ENCODE results near the gene PAM.
"Not testable (repeated sequence)": the region's sequence is repeated elsewhere in the genome, so short reads cannot be mapped to it uniquely, and the experiment has no call there.

Gene PAM

GRCh38 chr5:102737161-102737560 is 17.9 kb upstream of the PAM start:
- no peak overlapping the region for H3K27ac ChIP-seq (ENCODE audit: low read depth, low read length)
- no peak overlapping the region for H3K9ac ChIP-seq (ENCODE audit: low read length)
- H3K4me1 ChIP-seq (ENCODE audit: control insufficient read depth, insufficient read depth, low read length) = no peaks in the 10 kb centered on the region
- H3K4me3 ChIP-seq (ENCODE audit: low read length) = no peak overlapping the region
- H3K27me3 ChIP-seq (ENCODE audit: control insufficient read depth, insufficient read depth, low read length) = no peaks in the 10 kb centered on the region
- no peaks in the 10 kb centered on the region for H3K36me3 ChIP-seq (ENCODE audit: control insufficient read depth, insufficient read depth, low read length)

DNA sequence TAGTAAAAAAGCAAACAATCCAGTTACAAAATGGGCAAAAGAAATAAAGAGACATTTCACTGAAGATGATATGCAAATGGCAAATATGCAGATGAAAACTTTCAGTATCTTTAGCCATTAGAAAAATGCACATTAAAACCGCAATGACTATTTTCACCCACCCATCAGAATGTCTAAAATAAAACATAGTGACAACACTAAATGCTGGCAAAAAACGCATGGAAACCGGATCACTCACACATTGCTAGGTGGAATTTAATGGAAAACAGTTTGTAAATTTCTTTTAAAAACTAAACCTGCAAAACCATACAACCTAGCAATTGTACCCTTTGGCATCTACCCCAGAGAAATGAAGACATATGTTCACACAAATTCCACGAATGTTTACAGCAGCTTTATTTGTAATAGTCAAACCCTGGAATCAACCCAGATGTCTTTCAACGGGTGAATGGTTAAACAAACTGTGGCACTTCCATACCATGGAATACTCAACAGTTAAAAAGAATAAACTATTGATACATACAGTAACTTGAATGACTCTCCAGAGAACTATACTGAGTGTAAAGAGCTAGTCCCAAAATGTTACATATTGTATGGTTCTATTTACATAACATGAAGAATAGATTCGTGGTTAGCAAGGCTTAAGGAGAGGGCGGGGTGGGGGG is 17.2 kb upstream of the PAM start:
- H3K27me3 ChIP-seq (ENCODE audit: control insufficient read depth, insufficient read depth, low read length) = no peaks in the 10 kb centered on the region
- no peaks in the 10 kb centered on the region for H3K4me1 ChIP-seq (ENCODE audit: control insufficient read depth, insufficient read depth, low read length)
- H3K4me3 ChIP-seq (ENCODE audit: low read length) = no peak overlapping the region
- H3K9ac ChIP-seq (ENCODE audit: low read length) = no peak overlapping the region
- no peak overlapping the region for H3K27ac ChIP-seq (ENCODE audit: low read depth, low read length)
- H3K36me3 ChIP-seq (ENCODE audit: control insufficient read depth, insufficient read depth, low read length) = no peaks in the 10 kb centered on the region

DNA sequence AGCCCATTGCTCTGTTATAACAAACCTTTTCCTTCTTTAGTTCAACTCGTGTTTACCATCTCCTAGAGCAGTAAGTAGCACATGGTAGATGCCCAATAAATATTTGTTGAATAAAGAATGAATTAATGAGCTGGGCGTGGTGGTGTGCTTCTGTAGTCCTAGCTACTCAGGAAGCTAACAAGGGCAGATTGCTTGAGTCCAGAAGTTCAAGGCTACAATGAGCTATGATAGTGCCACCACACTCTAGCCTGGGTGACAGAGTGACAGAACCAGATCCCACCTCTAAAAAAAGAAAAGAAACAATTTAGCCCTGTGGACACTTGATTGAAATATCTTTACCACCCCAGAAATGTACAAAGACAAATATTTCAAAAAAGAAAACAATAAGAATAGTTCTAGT is 14.6 kb upstream of the PAM start:
- H3K27me3 ChIP-seq (ENCODE audit: control insufficient read depth, insufficient read depth, low read length) = no peaks in the 10 kb centered on the region
- no peak overlapping the region for H3K27ac ChIP-seq (ENCODE audit: low read depth, low read length)

DNA sequence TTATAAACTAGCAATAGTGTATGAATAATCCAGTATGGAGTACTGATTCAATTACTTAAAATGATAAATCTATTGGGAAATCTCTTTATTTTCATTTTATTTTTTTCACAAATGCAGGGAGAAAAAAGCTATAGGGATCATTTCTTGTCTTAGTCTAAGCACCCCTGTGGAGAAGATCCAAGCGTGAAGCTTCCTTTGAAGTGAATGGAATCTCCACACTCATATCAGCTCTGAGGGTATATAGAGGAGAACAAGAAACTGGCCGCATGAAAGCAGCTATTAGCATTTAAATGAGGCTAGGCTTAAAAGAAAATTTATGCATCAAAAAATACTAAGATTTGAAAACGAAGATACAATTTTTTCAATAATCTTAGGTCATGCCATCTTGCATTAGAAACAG is 12.9 kb upstream of the PAM start:
- no peak overlapping the region for H3K9ac ChIP-seq (ENCODE audit: low read length)
- H3K27me3 ChIP-seq (ENCODE audit: control insufficient read depth, insufficient read depth, low read length) = no peaks in the 10 kb centered on the region
- H3K27ac ChIP-seq (ENCODE audit: low read depth, low read length) = no peak overlapping the region
- no peak overlapping the region for H3K4me3 ChIP-seq (ENCODE audit: low read length)
- no peaks in the 10 kb centered on the region for H3K36me3 ChIP-seq (ENCODE audit: control insufficient read depth, insufficient read depth, low read length)
- H3K4me1 ChIP-seq (ENCODE audit: control insufficient read depth, insufficient read depth, low read length) = no peaks in the 10 kb centered on the region

More for the DNA sequence above, 14.6 kb upstream of the PAM start:
- Histone ChIP-seq H3K4me1 (ENCODE audit: control insufficient read depth, insufficient read depth, low read length) (no peaks in the 10 kb centered on the region), H3K4me3 (ENCODE audit: low read length) (no peak overlapping the region), H3K9ac (ENCODE audit: low read length) (no peak overlapping the region), H3K36me3 (ENCODE audit: control insufficient read depth, insufficient read depth, low read length) (no peaks in the 10 kb centered on the region)

DNA sequence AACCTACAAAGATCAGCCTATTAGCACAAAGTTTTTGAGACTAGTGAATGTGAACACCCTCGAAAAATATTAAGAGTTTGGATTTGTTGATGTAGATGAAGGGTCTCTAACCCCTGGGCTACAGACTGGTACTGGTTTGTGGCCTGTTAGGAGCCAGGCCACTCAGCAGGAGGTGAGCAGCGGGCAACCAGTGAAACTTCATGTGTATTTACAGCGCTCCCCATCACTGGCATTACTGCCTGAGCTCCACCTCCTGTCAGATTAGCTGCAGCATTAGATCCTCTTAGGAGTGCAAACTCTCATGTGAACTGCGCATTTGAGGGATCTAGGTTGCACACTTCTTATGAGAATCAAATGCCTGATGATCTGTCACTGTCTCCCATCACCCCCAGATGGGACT is 11.2 kb upstream of the PAM start:
- H3K27ac ChIP-seq (ENCODE audit: low read depth, low read length) = no peak overlapping the region
- H3K9ac ChIP-seq (ENCODE audit: low read length) = no peak overlapping the region
- no peaks in the 10 kb centered on the region for H3K27me3 ChIP-seq (ENCODE audit: control insufficient read depth, insufficient read depth, low read length)
- no peak overlapping the region for H3K4me3 ChIP-seq (ENCODE audit: low read length)
- H3K4me1 ChIP-seq (ENCODE audit: control insufficient read depth, insufficient read depth, low read length) = no peaks in the 10 kb centered on the region
- H3K36me3 ChIP-seq (ENCODE audit: control insufficient read depth, insufficient read depth, low read length) = no peaks in the 10 kb centered on the region

- Histone ChIP-seq H3K27me3 (ENCODE audit: control insufficient read depth, insufficient read depth, low read length) (no peaks in the 10 kb centered on the region), H3K4me1 (ENCODE audit: control insufficient read depth, insufficient read depth, low read length) (no peaks in the 10 kb centered on the region), H3K27ac (ENCODE audit: low read depth, low read length) (no peak overlapping the region), H3K4me3 (ENCODE audit: low read length) (no peak overlapping the region), H3K9ac (ENCODE audit: low read length) (no peak overlapping the region), H3K36me3 (ENCODE audit: control insufficient read depth, insufficient read depth, low read length) (no peaks in the 10 kb centered on the region)
Measured at GRCh38 chr5:102747386-102748166, 7.5 kb upstream of the PAM start.

DNA sequence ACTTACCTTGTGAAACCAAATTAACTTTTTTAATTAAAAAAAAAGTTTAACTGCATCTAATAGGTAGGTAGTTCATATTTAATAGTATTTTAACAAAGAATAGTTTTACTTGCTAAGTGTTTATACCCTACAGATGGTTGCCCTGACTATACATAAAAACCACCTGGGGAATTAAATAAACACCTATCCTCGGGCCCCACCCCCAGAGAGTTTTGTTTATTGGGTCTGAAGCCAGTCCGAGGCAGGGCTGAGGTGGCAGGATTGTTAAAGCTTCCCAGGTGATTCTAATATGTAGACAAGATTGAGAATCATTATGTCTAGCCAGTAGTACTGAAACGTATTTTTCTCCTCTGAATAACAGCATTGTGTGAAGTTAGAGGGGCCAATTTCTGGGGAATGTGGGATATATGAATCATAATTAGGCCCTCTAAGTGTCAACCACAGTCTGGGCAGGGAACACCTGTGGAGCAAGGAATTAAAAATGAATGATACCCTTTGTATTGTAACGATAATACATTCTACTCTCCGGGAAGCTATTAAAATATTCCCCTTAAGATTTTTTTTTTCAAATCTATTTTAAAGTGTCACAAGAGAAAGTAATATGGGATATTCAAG is 5.6 kb upstream of the PAM start:
- no peak overlapping the region for H3K9ac ChIP-seq (ENCODE audit: low read length)
- H3K36me3 ChIP-seq (ENCODE audit: control insufficient read depth, insufficient read depth, low read length) = no peaks in the 10 kb centered on the region
- H3K27me3 ChIP-seq (ENCODE audit: control insufficient read depth, insufficient read depth, low read length) = peaks cover 3% of the 10 kb centered on the region
- H3K4me3 ChIP-seq (ENCODE audit: low read length) = no peak overlapping the region
- H3K27ac ChIP-seq (ENCODE audit: low read depth, low read length) = no peak overlapping the region
- H3K4me1 ChIP-seq (ENCODE audit: control insufficient read depth, insufficient read depth, low read length) = no peaks in the 10 kb centered on the region

GRCh38 chr5:102750151-102750834 is 4.8 kb upstream of the PAM start:
- Histone ChIP-seq H3K36me3 (ENCODE audit: control insufficient read depth, insufficient read depth, low read length) (no peaks in the 10 kb centered on the region), H3K4me1 (ENCODE audit: control insufficient read depth, insufficient read depth, low read length) (no peaks in the 10 kb centered on the region), H3K4me3 (ENCODE audit: low read length) (no peak overlapping the region), H3K27me3 (ENCODE audit: control insufficient read depth, insufficient read depth, low read length) (peaks cover 3% of the 10 kb centered on the region), H3K9ac (ENCODE audit: low read length) (no peak overlapping the region), H3K27ac (ENCODE audit: low read depth, low read length) (no peak overlapping the region)

- not testable (repeated sequence) for H3K27ac ChIP-seq (ENCODE audit: low read depth, low read length); H3K36me3 ChIP-seq (ENCODE audit: control insufficient read depth, insufficient read depth, low read length); H3K9ac ChIP-seq (ENCODE audit: low read length); H3K27me3 ChIP-seq (ENCODE audit: control insufficient read depth, insufficient read depth, low read length); H3K4me3 ChIP-seq (ENCODE audit: low read length); H3K4me1 ChIP-seq (ENCODE audit: control insufficient read depth, insufficient read depth, low read length)
Measured at GRCh38 chr5:102751903-102752376, 3.2 kb upstream of the PAM start.

DNA sequence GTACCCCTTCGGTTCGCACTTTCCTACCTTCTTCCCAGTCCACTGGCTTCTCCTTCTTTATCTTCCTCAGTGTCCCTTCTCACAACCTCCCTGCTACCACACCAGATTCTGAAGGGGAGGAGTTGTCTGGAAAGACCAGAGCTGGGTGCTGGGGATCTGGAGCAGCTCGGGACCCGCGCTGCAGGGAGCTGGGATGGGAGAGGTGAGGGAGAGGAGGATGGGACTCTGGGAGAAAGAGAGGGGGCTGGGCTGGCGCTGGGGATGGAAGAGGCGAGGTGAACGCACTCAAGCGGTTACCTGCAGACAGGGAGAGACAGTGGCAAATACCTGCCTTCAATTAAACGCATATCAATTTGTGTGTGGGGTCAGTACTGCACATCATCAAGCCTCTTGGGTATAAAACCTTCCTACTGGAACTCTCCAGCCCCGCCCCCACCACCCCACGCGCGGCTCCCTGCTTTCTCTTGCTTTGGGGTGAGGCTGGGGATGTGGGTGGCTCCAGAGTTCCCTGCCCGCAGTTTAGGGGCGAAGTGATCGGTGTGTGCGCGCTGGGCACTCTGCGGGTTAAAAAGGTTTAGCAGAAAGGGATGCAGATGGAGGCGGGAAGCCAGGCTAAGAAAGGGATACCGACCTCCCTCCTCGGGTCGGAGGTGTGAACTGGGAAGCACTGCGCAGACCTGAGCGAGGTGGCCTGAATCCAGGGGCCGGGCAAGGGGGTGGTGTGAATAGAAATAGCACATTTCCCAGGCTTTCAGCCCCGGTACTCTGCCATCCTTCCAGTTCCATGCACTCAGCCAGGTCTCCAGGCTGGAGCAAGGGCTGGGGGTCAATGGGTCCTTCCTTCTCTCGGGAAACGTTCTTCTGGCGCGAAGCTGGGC is 977 bp upstream of the PAM start:
- peak overlapping the region; percentile 32 for H3K9ac ChIP-seq (ENCODE audit: low read length)

DNA sequence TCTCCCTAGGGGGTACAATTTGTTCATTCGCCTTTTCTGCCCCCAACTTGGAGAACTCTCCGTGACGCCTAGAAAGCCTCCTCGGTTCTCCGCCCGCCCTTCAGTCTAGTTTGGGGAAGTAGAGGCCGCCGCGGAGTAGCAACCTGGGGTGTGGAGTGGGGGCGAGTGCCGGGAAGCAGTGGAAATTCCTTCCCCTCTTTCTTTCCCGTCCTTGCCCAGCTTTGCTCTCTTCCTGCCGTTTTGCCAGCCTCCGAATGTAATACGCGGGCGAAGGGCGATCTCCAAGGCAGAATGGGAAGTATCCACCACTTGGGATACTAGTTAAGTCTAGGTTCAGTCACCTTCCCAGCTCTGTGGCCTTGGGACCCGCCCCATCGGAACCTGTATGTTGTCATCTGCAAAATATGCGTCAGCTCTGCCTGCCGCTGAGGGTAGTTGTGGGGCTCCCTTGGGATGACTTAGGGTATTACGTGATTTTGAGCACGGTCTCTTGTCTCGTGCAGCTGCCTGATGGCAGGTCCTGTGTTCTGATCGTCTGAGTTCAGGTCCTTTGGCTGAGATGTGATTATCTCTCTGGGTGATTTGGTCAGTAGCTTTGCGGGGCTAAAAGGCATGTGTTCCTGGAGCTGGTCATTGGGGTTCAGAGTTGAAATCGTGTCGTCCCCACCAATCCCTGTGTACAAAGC is 724 bp downstream of the PAM start:
- no peaks in the 10 kb centered on the region for H3K36me3 ChIP-seq (ENCODE audit: control insufficient read depth, insufficient read depth, low read length)
- H3K4me1 ChIP-seq (ENCODE audit: control insufficient read depth, insufficient read depth, low read length) = peaks cover 4% of the 10 kb centered on the region
- peaks cover 3% of the 10 kb centered on the region for H3K27me3 ChIP-seq (ENCODE audit: control insufficient read depth, insufficient read depth, low read length)
- peak overlapping the region; percentile 25 for H3K9ac ChIP-seq (ENCODE audit: low read length)
- peak overlapping the region; percentile 70 for H3K27ac ChIP-seq (ENCODE audit: low read depth, low read length)
- peak overlapping the region; percentile 87 for H3K4me3 ChIP-seq (ENCODE audit: low read length)

More for the DNA sequence above, 977 bp upstream of the PAM start:
- Histone ChIP-seq H3K4me3 (ENCODE audit: low read length) (peak overlapping the region; percentile 87), H3K27ac (ENCODE audit: low read depth, low read length) (no peak overlapping the region), H3K4me1 (ENCODE audit: control insufficient read depth, insufficient read depth, low read length) (peaks cover 4% of the 10 kb centered on the region), H3K27me3 (ENCODE audit: control insufficient read depth, insufficient read depth, low read length) (peaks cover 3% of the 10 kb centered on the region), H3K36me3 (ENCODE audit: control insufficient read depth, insufficient read depth, low read length) (no peaks in the 10 kb centered on the region)
